Kidney (tissue), 14 donors: ENCODE data around the gene HIRA. TPM values are rescaled to one million over a fixed set of nuclear protein-coding genes. Genes with fewer than 3 reads are reported as not detected.

Source experiments
- DNase-seq, 5 donors: peaks; one replicate each; pipeline ENCODE4 v3.0.0-alpha.2; 2013 to 2020
- FAIRE-seq: peaks from 2 replicates; lab custom pipeline; 2012; peaks lifted over from hg19 to GRCh38; lab: Jason Lieb, UNC
- H3K27ac ChIP-seq, 2 donors: one replicate each; pipeline ENCODE4 v1.7.0; 2013; ENCODE audit warnings: low read depth in 2 of 2, low read length in 2 of 2, inconsistent platforms in 1 of 2
- H3K27me3 ChIP-seq: one replicate; pipeline ENCODE4 v1.7.1; 2013; ENCODE audit warnings: low read length, inconsistent platforms; ENCODE audit not compliant: control insufficient read depth, insufficient read depth
- H3K36me3 ChIP-seq, 3 donors: one replicate each; pipeline versions ENCODE4 v1.7.0 to v1.7.1; 2013; ENCODE audit warnings: low read length in 3 of 3, control low read depth in 1 of 3, inconsistent platforms in 1 of 3; ENCODE audit not compliant: insufficient read depth in 3 of 3, control insufficient read depth in 2 of 3
- H3K4me1 ChIP-seq, 3 donors: one replicate each; pipeline versions ENCODE4 v1.7.0 to v1.7.1; 2013; ENCODE audit warnings: low read length in 3 of 3, inconsistent platforms in 1 of 3, low read depth in 1 of 3; ENCODE audit not compliant: control insufficient read depth in 2 of 3, insufficient read depth in 2 of 3
- H3K4me3 ChIP-seq, 3 donors: one replicate each; pipeline versions ENCODE4 v1.7.0 to v1.8.1; 2013; ENCODE audit warnings: low read length in 3 of 3, control low read depth in 1 of 3, inconsistent platforms in 1 of 3
- H3K9ac ChIP-seq, 3 donors: one replicate each; pipeline versions ENCODE4 v1.7.0 to v1.7.1; 2013; ENCODE audit warnings: low read length in 3 of 3, control low read depth in 1 of 3, inconsistent platforms in 1 of 3
- H3K9me3 ChIP-seq, 3 donors: one replicate each; pipeline versions ENCODE4 v1.7.0 to v1.7.1; 2013; ENCODE audit warnings: low read length in 3 of 3, control low read depth in 1 of 3, inconsistent platforms in 1 of 3; ENCODE audit not compliant: control insufficient read depth in 2 of 3, insufficient read depth in 1 of 3
- CTCF ChIP-seq: IDR thresholded peaks from 3 replicates; pipeline ENCODE4 v1.5.1; 2012; ENCODE audit warnings: mild to moderate bottlenecking, moderate library complexity, borderline replicate concordance; ENCODE audit not compliant: insufficient read depth; ENCODE audit errors: extremely low read depth
- intact Hi-C: fragments of 100-400 bp; cut with DNase I; formaldehyde crosslinking; loops from one replicate; pipeline ENCODE4 v1.11.1; 2022
- polyA plus RNA-seq: library from polyadenylated mRNA; stranded (reverse); fragments of 350-450 nt; fragmentation: Illumina TruSeq; extraction: RNeasy Lipid Tissue Mini Kit (QIAGEN cat#74804); gene quantifications from one replicate; pipeline ENCODE4 v1.2.3, GENCODE V29; 2014; ENCODE audit warnings: low read depth, low replicate concordance; ENCODE audit not compliant: insufficient read depth
- total RNA-seq: library from RNA; stranded (reverse); fragmentation: NEBNext Ultra II Directional; extraction: Animal tissue kit (Norgen Biotek cat#: 25700); gene quantifications from one replicate; pipeline ENCODE4 v1.2.1, GENCODE V29; 2021
- donor health status: control.
- donor health status: control.
- donor health status: control.
- donor health status: control.
- donor health status: control.
- donor health status: DM: yes; HTN: yes; CAD: no.
- donor health status: Normal renal cell carcinoma (clear cell type).

The HIRA gene
- total and polyA plus RNA-seq, 2 donors from 2014 or later: 18.5 to 26.8 TPM

- H3K27me3 ChIP-seq: no peaks in the 10 kb centered on the region
- no peak overlapping the region for H3K27ac ChIP-seq
- intact Hi-C loops: no loop called here
- no peak for DNase-seq
- no peaks in the 10 kb centered on the region for H3K9me3 ChIP-seq
- no peak for FAIRE-seq
- no peak for TF ChIP-seq CTCF
- peaks cover 0 to 18% (median 0%) of the 10 kb centered on the region in 3 donors for H3K4me1 ChIP-seq
- peaks cover 0 to 19% (median 16%) of the 10 kb centered on the region in 3 donors for H3K36me3 ChIP-seq
- no peak overlapping the region for H3K4me3 ChIP-seq
- H3K9ac ChIP-seq: no peak overlapping the region
These were observed 17.9 kb upstream of the HIRA start for GRCh38 chr22:19449422-19449767.

- DNase-seq: no peak
- FAIRE-seq: no peak
- Histone ChIP-seq H3K36me3 (peaks cover 0 to 15% (median 13%) of the 10 kb centered on the region in 3 donors), H3K9ac (no peak overlapping the region), H3K27ac (no peak overlapping the region), H3K4me3 (no peak overlapping the region), H3K9me3 (no peaks in the 10 kb centered on the region), H3K4me1 (peaks cover 0 to 18% (median 0%) of the 10 kb centered on the region in 3 donors), H3K27me3 (no peaks in the 10 kb centered on the region)
- TF ChIP-seq CTCF: no peak
- intact Hi-C loops: no loop called here
These were observed 17.3 kb upstream of the HIRA start for GRCh38 chr22:19448739-19449421.

- no peak for TF ChIP-seq CTCF
- peak in 4 of 5 donors; percentile 64 to 84 (median 74) for DNase-seq
- Histone ChIP-seq H3K27me3 (no peaks in the 10 kb centered on the region), H3K4me1 (peaks cover 0 to 18% (median 0%) of the 10 kb centered on the region in 3 donors), H3K27ac (peak overlapping the region; percentile 85 to 86), H3K9me3 (no peaks in the 10 kb centered on the region), H3K4me3 (peak overlapping the region; percentile 93 to 96 (median 96)), H3K9ac (peak overlapping the region; percentile 85 to 92 (median 90)), H3K36me3 (peaks cover 3 to 13% (median 11%) of the 10 kb centered on the region in 3 donors)
- no peak for FAIRE-seq
- intact Hi-C loops: no loop called here
These were observed 16.6 kb upstream of the HIRA start for GRCh38 chr22:19448076-19448607.
